Prostate gland (tissue), 2 donors: ENCODE results near the gene ZNF184.

Experiments
- POLR2AphosphoS5 ChIP-seq: sonication (generic); formaldehyde crosslinking; IDR thresholded peaks from one replicate; pipeline ENCODE4 v1.6.1; 2017; ENCODE audit warnings: antibody characterized with exemption
- TF ChIP-seq, protein P1 (sequence below), 4 experiments: fragments of 200-600 bp in 2 of 4; fragments of 450-650 bp in 2 of 4; sonication (generic) in 2 of 4; IDR thresholded peaks; 1 replicate in 3 of 4; 2 replicates in 1 of 4; pipeline ENCODE4 v1.5.1; 2016 to 2019; ENCODE audit warnings: antibody characterized with exemption in 4 of 4, mild to moderate bottlenecking in 2 of 4, moderate library complexity in 2 of 4

DNA sequence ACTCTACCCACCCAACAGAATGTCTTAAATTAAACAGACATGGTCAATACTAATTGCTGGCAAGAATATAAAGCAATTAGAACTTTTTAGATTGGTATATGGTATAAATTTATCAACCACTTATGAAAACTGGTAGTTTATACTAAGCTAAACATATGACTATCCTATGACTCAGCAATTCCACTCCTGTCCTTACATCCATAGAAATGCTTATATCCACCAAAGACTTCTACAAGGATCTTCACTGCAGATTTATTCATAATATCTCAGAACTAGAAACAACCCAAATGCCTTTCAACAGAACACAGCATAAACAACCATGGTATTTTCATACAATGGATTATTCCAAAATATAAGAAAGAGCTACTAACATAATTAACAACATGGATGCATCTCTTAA lies 4.6 kb downstream of the ZNF184 start:
- TF ChIP-seq, protein P1, sequence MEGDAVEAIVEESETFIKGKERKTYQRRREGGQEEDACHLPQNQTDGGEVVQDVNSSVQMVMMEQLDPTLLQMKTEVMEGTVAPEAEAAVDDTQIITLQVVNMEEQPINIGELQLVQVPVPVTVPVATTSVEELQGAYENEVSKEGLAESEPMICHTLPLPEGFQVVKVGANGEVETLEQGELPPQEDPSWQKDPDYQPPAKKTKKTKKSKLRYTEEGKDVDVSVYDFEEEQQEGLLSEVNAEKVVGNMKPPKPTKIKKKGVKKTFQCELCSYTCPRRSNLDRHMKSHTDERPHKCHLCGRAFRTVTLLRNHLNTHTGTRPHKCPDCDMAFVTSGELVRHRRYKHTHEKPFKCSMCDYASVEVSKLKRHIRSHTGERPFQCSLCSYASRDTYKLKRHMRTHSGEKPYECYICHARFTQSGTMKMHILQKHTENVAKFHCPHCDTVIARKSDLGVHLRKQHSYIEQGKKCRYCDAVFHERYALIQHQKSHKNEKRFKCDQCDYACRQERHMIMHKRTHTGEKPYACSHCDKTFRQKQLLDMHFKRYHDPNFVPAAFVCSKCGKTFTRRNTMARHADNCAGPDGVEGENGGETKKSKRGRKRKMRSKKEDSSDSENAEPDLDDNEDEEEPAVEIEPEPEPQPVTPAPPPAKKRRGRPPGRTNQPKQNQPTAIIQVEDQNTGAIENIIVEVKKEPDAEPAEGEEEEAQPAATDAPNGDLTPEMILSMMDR (IDR thresholded peaks at IDR 0.05): no peak
- no peak for TF ChIP-seq POLR2AphosphoS5
